HK-2 (cell line): ENCODE results near the gene PLXNA4.

ENCODE experiments used
- DNase-seq: peaks from one replicate; pipeline ENCODE4 v3.0.0-alpha.2; 2018; ENCODE audit not compliant: unreplicated experiment

The PLXNA4 gene

GRCh38 chr7:132149436-132150304 is 426.6 kb downstream of the PLXNA4 start:
- no peak for DNase-seq

GRCh38 chr7:132148876-132149275 is 427.4 kb downstream of the PLXNA4 start:
- DNase-seq, result no peak

GRCh38 chr7:132145466-132145865 is 430.8 kb downstream of the PLXNA4 start:
- no peak for DNase-seq

GRCh38 chr7:132145063-132145462 is 431.2 kb downstream of the PLXNA4 start:
- no peak for DNase-seq

- DNase-seq, result no peak
Observed at GRCh38 chr7:132142006-132142405, 434.3 kb downstream of the PLXNA4 start.

- no peak for DNase-seq
Observed at GRCh38 chr7:132141109-132141508, 435.2 kb downstream of the PLXNA4 start.

GRCh38 chr7:132140341-132140740 is 435.9 kb downstream of the PLXNA4 start:
- DNase-seq, result no peak

GRCh38 chr7:132138817-132139216 is 437.5 kb downstream of the PLXNA4 start:
- DNase-seq, result no peak

- DNase-seq, result no peak
Observed at GRCh38 chr7:132137681-132138080, 438.6 kb downstream of the PLXNA4 start.

- DNase-seq, result no peak
Observed at GRCh38 chr7:132135746-132136385, 440.4 kb downstream of the PLXNA4 start.

- DNase-seq, result no peak
Observed at GRCh38 chr7:132134814-132135445, 441.3 kb downstream of the PLXNA4 start.

GRCh38 chr7:132133501-132133900 is 442.8 kb downstream of the PLXNA4 start:
- DNase-seq, result no peak

- no peak for DNase-seq
Observed at GRCh38 chr7:132131196-132131595, 445.1 kb downstream of the PLXNA4 start.

- peak; percentile 13 for DNase-seq
Observed at GRCh38 chr7:132130497-132130896, 445.8 kb downstream of the PLXNA4 start.

GRCh38 chr7:132125872-132126595 is 450.2 kb downstream of the PLXNA4 start:
- no peak for DNase-seq

GRCh38 chr7:132125096-132125495 is 451.2 kb downstream of the PLXNA4 start:
- no peak for DNase-seq

- no peak for DNase-seq
Observed at GRCh38 chr7:132124575-132124974, 451.7 kb downstream of the PLXNA4 start.

- DNase-seq, result no peak
Observed at GRCh38 chr7:132123773-132124172, 452.5 kb downstream of the PLXNA4 start.

GRCh38 chr7:132122901-132123300 is 453.4 kb downstream of the PLXNA4 start:
- DNase-seq, result no peak

- no peak for DNase-seq
Observed at GRCh38 chr7:132121987-132122386, 454.3 kb downstream of the PLXNA4 start.

- DNase-seq, result no peak
Observed at GRCh38 chr7:132118641-132119040, 457.6 kb downstream of the PLXNA4 start.

- DNase-seq, result no peak
Observed at GRCh38 chr7:132117636-132118035, 458.6 kb downstream of the PLXNA4 start.
